ENCODE data around the gene DKKL1.

DNA sequence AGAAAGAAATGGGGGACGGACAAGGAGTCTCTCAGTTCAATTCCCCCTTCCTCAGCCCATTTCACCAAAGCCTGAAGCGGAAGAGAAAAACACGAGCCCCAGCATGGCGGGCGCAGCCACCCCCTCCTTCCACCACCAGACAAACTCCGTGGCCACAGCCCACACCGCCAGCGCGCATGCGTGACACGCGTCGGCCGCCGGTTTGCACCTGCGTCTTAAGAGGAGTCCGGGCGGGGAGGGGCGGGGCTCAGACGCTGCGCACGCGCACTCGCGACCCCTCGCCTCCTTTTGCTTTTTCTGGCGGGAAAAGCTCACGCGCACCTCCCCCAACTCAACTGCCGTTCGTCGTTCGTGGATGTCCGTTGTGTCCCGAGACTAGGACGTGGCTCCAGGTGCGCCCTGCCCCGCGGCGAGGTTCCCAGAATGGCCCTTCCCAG lies 24.3 kb downstream of the DKKL1 start, which contains the start of gene KASH5:
- TF ChIP-seq, protein P1, sequence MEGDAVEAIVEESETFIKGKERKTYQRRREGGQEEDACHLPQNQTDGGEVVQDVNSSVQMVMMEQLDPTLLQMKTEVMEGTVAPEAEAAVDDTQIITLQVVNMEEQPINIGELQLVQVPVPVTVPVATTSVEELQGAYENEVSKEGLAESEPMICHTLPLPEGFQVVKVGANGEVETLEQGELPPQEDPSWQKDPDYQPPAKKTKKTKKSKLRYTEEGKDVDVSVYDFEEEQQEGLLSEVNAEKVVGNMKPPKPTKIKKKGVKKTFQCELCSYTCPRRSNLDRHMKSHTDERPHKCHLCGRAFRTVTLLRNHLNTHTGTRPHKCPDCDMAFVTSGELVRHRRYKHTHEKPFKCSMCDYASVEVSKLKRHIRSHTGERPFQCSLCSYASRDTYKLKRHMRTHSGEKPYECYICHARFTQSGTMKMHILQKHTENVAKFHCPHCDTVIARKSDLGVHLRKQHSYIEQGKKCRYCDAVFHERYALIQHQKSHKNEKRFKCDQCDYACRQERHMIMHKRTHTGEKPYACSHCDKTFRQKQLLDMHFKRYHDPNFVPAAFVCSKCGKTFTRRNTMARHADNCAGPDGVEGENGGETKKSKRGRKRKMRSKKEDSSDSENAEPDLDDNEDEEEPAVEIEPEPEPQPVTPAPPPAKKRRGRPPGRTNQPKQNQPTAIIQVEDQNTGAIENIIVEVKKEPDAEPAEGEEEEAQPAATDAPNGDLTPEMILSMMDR (IDR thresholded peaks at IDR 0.05), result no peak
- TF ChIP-seq POLR2A (IDR thresholded peaks at IDR 0.05), result peak in 2 of 3 donors; percentile 43 to 49
